ENCODE results near the gene C4orf50.
"Not testable (repeated sequence)": the region's sequence is repeated elsewhere in the genome, so short reads cannot be mapped to it uniquely, and the experiment has no call there.

C4orf50 gene

DNA sequence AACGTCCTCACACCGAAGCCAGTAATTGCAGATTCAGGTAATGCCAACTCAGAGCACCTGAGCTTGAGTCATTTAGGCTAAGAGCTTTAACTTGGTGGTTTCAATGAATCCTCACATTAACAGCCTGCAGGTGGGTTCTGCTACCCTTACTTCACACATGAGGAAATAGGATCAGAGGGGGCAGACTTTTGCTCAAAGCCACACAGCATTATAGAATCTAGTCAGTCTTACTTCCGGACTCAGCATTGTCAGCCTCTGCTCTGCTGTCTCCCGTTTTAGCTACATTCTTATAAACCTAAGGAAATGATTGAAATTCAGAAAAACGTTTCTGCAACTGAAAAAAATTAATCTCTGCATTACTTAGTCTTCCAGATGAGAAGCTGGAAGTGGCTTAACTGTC is 6.0 kb downstream of the C4orf50 start:
- no peak for DNase-seq

DNA sequence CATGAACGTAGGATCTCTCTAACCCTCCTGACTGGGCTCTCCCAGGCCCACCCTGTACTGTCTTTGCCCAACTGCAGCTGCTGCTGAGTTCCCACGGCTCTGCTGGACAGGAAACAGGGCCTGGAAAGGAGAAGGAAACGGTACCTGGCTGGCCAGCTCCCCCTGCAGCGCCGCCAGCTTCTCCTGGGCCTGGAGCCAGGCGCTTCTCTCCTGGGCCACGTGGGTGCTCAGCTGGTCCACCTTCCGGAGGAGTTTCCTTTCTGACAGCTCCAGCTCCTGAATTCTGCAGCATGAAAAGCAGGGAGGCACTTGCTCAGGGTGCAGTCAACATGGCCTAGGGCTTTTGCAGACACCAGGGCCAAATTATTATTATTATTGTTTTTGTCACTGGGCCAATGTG is 6.5 kb downstream of the C4orf50 start:
- DNase-seq, result no peak

DNA sequence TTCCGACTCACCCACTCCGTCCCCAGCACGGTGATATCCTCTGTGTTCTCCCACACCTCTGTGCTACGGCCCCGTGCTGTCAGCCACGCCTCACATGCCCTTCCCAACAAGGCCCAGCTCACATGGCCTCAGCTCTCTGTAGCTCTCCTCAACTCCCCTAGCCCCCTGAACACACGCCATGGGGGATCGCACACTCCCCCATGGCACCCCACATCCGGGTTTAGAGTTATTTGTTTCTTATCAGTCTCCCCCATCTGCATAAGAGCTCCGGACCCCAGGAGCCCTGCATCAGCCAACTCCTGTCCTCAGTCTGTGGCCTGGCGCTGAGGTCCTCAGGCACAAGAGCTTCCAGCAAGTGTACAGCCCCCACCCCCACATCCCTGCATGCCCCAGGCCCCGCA is 7.0 kb downstream of the C4orf50 start:
- no peak for DNase-seq

DNA sequence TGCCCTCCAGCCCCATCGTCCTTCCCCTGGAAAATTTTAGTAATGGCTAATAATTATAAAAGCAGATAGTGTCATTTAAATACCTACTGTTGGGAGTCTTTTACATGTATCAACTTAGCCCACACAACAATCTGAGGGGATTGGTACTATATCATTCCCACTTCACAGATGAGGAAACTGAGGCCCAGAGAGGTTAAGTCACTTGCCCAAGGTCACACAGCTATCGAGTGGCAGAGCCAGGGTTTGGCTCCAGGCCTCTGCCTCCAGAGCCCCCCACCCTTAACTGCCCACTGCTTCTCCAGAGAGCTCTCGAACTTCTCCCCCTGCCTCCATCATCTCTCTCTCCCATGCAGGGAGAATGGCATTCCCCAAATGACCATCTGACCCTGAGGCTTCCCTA is 7.4 kb downstream of the C4orf50 start:
- DNase-seq, result no peak

DNA sequence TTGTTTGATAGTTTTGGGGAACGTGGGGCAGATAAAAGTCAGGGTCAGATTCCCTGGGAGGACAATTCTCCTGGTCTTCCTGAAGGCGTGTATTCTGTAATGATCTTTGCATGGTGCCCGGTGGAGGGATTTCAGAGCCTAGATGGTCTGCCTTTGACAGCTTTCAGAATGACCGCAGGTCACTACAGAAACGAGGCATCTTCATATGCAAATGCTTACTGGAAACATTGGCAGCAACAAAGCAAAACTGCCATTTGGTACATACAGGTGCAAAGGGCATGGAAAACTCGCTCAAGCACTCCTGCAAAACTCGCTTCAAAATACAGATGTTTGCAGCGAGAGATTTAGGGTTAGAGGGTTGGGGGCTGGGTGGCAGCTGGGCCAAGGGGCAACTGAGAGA is 8.8 kb downstream of the C4orf50 start:
- DNase-seq, result no peak

DNA sequence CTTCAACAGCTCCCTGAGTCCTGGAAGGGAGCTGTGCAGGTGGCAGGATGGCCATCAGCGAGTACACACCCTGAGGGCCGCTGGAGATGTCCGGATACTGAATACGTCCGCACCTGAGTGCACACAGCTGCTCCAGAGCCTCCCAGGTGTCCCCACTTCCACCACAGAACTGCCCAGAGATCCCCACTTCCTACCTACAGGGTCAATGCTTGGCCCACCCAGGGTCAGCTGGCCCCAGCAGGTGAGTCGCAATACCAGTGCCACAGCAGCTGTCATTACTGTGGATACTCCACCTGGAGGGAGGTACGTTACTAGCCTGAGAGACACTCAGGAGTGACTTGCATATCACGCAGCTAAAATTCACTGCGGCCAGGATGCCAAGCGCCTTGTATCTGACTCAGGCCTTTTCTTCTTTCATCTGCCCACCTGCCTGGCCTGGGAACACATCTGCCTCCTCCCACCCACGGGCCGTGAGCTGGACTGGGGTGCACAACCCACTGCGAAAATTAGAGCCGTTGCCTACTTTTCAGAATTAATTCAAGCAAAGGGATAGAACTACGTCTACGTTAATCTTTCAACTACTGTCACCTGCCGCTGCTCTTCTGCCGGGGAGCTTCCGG is 9.4 kb downstream of the C4orf50 start:
- no peak for DNase-seq

DNA sequence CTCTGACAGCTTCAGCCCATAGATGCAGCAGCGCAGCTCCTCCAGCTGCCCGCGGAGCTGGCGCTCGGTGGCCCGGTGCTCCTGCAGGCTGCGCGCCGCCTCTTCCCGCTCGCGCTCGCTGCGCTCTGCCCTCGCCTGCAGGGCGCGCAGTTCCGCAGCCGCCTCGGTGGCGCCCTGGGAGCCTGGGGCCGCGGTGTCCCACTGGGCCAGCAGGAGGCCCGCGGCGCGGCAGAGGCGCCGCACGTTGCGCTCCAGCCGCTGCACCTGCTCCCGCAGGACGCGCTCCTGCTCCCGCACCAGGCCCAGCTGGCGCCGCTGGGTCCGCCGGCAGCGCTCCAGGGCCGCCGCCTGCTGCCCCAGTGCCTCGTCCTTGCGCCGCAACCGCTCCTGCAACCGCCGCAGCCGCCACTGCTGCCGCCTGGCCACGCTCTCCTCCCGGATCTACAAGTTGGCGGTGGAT is 10.1 kb downstream of the C4orf50 start:
- no peak for DNase-seq

DNA sequence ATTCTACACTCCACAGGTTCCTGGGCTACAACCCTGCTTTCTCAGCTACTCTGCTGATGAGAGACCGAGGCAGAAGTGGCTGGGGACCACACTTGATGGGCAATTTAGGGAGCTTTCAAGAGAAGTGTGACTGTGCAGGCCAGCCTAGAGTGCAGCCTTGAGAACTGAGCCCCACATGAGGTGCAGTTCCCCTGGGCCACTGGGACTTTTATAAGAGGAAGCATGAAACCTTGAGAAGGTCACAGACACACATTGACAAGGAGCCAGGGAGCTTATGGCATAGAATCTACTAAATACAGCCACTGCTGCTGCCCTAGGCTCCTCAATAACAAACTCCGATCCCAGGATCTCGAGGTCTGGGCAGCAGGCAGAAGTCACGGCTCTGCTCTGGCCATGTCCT is 13.1 kb downstream of the C4orf50 start:
- DNase-seq, result no peak

DNA sequence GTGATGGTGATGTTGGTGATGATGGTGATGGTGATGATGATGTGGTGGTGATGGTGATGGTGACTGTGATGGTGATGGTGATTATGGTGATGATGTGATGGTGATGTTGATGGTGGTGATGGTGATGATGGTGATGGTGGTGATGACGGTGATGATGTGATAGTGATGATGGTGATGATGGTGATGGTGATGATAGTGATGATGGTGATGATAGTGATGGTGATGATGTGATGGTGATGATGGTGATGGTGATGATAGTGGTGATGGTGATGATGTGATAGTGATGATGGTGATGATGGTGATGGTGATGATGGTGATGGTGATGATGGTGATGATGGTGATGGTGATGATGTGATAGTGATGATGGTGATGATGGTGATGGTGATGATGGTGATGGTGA is 14.7 kb downstream of the C4orf50 start:
- DNase-seq, result not testable (repeated sequence)

DNA sequence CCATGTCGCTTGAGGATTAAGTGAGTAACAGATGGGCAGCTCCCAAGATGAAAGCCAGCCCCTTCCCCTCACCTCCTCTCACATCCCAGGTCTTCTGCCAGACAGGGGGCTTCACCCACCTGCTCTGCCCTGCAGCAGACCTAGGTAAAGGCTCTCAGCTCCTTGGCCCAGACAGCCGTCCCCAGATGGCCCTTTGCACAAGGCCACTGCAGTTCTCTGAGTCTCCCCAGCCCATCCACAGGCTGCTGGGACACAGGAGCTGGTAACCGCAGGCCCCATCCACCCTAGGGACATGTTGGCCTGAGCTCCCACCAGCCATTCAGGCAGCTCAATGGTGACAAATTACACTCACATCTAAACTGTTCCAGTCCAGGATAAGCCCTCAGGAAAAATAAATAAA is 15.3 kb downstream of the C4orf50 start:
- no peak for DNase-seq

DNA sequence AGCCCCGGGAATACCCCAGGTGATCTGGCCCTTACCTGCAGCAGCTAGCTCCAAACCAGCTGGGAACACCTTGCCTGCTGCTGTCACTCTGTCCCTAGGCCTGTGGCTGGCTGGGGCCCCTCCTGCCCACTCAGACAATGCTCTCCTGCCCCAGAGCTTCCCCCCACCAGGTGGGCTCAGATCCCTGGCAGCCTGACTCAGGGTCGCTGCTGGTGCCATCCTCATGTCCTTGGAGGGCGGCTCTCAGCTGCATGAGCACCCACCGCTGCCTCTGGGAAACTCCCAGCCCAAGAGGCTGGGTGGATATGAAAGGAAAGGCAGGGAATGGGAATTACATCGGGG is 15.8 kb downstream of the C4orf50 start:
- DNase-seq, result no peak

DNA sequence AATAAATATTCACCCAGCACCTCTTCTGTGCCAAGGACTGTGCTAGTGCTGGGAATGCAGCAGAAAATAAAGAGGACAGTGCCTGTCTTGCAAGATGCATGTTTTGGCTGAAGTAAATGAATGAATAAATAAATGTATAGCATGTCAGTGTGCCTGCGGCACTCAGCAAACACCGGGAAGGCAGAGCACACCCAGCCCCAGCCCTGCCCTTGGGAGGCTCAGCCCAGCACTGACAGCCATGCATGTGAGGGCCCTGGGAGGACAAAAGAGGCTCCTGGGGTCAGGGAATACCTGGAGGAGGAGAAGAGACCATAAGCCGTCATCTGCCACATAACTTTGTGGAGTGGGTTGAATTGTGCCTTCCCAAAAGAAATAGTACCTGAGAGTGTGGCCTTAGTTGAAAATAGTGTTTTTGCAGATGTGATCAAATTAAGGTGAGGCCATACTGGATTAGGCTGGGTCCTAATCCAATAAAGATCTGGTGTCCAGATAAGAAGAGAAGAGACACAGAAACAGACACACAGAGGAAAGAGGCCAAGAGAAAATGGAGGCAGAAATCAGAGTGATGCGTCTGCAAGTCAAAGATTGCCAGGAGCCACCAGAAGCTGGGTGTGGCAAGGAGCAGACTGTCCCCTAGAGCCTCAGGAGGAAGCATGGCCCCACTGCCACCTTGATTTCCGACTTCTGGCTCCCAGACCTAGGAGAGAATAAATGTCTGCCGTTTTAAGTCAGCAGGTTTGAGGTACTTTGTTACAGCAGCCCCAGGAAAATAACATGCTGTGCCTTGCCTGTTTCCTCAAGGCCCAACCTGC is 16.3 kb downstream of the C4orf50 start:
- no peak for DNase-seq

DNA sequence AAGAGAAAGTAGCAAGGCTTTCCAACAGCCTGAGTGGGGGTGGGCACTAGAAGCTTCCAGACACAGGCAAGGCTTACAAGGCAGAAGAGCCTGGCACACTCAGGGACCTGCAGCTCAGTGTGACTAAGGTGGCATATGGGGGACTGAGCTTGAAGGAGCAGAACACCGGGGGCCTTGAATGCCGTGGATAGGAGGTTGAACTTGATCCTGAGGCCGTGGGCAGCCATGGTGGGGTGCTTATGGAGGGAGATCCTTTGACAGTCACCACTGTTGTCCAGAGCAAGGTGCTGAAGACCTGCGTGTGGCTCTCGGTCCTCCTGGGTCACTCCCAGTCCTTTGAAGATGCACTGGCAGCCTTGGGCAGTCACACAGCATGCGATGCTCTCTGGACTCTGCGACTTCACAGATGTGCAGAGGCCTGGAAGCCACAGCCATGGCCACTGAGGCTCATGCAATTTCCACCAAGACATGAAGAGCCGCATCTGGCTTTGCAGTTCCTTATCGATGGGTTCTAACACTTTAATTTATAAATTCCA is 18.3 kb downstream of the C4orf50 start:
- no peak for DNase-seq

DNA sequence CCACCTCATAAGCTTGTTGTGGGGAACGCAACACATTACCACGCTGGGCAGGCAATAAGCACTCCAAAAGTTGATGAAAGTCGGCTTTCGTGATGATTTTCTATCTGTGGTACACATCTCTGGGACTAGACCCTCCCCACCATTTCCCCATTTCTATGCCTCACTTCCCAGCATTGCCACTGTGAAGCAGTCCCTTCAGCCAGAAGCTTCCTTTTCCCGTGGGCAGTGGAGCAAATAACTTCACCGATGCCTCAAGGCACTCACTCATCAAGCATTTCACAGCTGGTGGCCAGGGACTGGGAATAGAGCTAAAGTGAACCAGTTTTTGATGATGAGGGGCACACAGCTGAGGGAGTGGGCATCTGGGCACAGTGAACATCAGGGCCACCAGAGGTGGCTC is 18.9 kb downstream of the C4orf50 start:
- no peak for DNase-seq

DNA sequence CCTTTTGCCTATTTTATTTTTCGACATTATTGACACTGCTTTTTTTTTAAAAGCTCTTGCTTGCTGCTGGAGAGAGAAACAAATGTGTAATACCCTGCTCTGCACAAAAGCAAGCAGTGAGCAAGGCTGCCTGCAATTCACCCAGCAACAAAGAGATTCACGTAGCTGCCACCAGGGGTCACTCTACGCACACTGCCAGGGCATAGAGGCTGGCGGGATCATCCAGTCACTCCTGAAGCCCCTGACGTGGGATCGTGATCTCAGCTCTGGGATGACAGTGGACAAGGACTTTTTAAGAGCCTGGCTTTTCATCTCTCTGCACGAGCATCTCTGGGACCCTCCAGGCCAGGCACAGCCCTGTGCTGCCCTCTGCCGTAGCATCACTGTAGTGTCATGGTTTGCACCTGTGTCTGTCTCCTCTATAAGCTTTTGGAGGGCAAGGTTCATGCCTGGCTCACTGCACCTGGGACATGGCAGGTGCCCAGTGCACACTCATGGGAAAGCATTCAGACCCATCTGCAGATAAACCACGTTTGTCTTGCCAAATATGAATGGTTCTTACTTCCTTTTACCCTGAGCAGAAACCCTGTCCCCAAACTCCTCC is 19.8 kb downstream of the C4orf50 start:
- DNase-seq, result peak; percentile 8 to 55

DNA sequence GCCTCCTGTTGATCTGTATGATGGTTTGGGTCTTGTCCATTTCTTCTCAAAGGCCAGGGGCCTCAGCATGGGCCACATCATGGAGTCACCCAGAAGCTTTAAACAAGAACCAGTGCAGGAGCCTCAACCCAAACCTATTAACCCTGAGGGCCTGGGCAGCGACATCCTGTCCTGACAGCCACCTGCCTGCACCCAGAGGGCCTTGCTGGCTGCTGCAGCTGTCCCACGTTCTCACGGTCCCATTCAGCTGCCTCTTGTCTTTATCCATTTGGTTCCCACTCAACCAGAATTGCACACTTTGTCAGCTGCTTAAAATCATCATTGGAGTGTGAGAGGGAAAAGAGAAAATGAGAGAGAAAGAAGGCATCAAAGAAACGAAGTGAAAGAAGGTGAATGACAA is 21.6 kb downstream of the C4orf50 start:
- no peak for DNase-seq

DNA sequence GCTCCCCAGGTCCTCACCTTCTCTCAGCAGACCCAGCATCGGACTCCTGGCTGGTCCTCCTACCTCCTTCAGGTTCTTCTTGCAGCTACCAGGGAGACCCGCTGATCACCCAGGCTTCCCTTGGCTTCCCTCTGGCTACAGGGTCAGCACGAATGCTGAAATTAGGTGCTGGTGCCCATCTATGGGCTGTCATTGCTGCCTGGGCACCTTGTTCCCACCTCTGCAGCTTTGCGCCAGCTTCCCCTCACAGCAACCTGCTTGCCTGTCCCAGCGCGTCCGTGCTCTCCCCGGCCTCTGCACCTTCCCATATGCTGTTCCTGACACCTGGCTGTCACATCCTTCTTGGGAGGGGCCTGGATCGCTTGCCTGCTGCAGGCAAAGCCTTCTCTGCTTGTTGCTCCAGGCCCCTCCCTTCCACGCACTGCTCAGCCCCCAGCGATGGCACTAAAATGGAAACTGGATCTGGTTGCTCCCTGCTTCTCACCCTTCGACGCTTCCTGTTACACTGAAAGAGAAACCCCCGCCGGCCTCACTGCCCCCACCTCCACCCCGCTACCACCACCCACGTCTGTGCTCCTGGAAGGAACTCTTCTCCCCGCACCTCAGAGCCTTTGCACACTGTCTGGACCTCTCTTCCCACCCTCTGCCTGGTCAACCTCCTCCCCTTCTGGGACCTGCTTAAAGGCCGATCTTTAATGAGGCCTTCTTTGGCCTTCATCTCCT is 22.2 kb downstream of the C4orf50 start:
- no peak for DNase-seq

DNA sequence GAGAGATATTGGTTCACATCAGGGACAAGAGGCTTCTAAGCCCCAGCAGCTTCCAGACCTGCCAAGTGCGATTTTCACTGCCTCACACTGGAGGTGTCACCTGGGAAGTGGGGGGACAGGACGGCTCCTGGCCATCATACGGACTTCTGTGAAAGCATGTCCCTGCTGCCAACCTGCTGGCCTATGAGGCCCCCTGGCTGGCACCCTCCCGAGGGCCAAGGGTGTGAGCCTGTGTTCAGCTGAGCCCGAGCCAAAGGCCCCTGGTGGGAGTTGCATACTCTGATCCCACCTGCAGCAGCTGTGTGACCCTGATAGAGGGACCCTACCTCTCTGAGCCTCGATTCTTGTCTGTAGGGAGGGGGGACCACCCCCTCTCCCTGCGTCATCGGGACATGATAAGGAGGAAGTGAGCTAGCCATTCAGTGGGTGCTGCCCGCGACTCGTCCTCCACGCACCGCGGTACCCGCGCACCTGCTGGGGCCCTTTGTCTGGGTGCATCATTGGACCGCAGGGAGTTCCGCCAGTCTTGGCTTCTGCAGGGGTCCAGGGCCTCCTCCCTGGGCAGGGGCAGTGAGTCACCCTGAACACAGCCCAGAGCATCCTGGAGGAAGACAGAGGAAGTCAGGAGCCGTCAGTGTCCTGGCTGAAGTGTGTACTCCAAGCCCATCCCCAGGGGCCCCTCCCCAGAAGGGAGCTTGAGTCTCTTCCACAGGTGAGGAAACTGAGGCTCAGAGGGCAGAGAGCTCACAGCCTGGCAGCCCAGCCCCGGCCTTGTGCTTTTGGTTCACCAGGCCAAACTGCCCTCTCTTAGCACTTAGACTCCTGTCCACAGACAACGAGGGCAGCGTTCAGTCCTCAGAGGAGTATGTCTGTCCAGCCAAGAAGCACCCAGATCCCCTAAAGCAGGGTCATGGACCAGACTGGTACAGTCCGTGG is 24.1 kb downstream of the C4orf50 start:
- no peak for DNase-seq

DNA sequence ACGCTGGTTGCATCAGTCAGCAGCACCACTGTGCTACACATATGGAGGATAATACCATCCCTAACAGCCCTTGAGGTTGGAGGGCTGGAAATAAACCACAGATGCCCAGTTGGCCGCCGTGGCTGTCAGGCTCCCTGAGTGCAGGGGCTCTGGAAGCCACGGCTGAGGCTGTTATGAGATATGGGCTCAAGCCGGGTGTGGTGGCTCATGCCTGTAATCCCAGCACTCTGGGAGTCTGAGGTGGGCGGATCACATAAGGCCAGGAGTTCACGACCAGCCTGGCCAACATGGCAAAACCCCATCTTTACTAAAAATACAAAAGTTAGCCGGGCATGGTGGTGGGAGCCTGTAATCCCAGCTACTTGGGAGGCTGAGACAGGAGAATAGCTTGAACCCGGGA is 24.9 kb downstream of the C4orf50 start:
- DNase-seq, result not testable (repeated sequence)

DNA sequence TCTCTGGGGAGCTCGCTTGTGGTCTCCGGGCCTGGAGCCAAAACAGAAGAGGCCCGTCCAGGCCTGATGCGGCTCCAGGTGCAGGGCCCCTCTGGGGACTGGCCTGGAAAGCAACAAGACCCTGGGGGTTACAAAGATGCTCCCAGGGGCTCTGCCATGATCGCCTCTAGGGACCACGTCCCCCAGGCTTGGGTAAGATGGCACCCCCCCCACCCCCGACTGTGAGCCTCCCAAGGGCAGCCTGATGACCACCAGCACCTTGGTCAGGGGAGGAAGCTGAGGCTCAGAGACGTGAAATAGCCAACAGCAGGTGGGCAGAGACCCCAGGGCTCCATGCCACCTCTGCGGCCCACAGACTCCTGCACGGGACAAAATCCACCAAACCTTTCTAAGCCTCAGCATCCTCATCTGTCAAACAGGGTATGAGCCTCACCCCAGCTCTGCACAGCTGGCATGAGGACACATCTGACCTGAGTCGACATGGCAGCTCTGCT is 25.4 kb downstream of the C4orf50 start:
- DNase-seq, result no peak

DNA sequence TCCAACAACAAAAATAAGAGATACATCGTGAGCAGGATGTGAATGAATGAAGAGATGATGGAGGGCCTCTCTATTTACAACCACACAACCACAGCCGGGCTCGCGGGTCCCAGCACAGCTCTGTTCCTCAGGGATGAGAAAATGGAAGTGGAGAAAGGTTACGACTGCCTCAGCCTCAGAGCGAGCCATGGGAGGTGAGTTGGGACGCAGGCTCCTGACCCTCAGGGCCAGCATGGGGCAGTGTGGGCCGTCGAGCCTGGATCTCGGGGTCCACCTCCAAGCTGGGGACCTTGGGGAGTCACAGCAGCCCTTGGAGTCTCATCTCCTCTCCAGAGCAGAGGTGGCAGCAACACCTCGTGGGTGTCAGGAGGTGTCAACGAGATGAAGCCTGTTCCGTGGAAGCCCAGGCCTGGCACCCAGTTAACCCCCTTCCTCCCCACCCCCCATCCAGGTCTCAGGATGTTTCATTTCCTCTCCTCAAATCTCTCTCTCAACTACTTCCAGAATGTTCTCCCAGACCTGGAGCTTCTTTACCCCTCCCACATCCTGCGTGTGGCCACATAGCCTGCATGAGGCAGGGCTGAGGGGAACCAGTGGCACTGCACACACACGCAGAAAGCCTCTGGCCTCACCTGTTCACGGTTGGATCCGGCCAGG is 25.9 kb downstream of the C4orf50 start:
- no peak for DNase-seq

DNA sequence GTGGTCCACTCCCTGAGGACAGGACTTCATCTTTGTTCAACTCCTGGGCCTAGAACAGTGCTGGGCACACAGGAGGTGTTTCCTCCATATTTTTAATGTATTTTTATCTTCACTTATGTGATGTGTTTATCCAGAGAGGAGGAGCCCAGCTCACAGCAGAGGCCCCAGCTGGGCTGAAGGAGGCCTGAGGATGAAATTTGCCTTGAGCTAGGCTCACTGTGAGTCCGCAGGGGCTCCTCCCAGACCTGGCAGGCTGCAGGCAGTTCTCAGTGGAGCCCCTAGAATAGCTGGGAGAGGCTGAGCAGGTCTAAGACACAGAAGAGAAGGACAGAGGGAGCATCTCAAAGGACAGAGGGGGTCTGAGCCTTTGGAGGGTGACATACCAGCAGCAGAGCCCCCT is 26.8 kb downstream of the C4orf50 start:
- no peak for DNase-seq
